Body of pancreas (tissue), 4 donors: ENCODE results near the gene GRIA3.

Experiments used
- CTCF ChIP-seq, 7 experiments: fragments of 450-650 bp in 4 of 7; fragments of 200-600 bp in 3 of 7; sonication (generic) in 3 of 7; IDR thresholded peaks; one replicate each; pipeline ENCODE4 v1.5.1; 2016 to 2019; ENCODE audit warnings: antibody characterized with exemption in 7 of 7
- POLR2A ChIP-seq, 3 donors: fragments of 450-650 bp; IDR thresholded peaks; one replicate each; pipeline ENCODE4 v1.6.1; 2016; ENCODE audit warnings: antibody characterized with exemption in 3 of 3, mild to moderate bottlenecking in 2 of 3

- TF ChIP-seq POLR2A (IDR thresholded peaks at IDR 0.05) (no peak), CTCF (IDR thresholded peaks at IDR 0.05) (no peak)
These were observed 124.6 kb downstream of the GRIA3 start for GRCh38 chrX:123308658-123309057.
